CD4-positive, alpha-beta T cell (primary cell): ENCODE measurements around the gene TMEM26. TPM values are rescaled to one million over a fixed set of nuclear protein-coding genes. Genes with fewer than 3 reads are reported as not detected.

Experiments used
- ATAC-seq: fragments of 200-7000 bp; cut with Tn5 transposase; one replicate; pipeline ENCODE4 v1.10.0; 2022; ENCODE audit warnings: mild to moderate bottlenecking; ENCODE audit not compliant: poor library complexity
- CTCF ChIA-PET: fragments of 350-600 bp; sonication (Branson Sonifier 250); formaldehyde crosslinking; loops from one replicate; lab custom pipeline; 2021; ENCODE audit warnings: antibody characterized with exemption, inconsistent platforms; lab: Charles Lee
- POLR2A ChIA-PET: fragments of 350-600 bp; sonication (Branson Sonifier 250); formaldehyde crosslinking; loops from one replicate; lab custom pipeline; 2021; ENCODE audit warnings: antibody characterized with exemption, inconsistent platforms; lab: Charles Lee
- DNase-seq, 14 experiments: peaks; one replicate each; pipeline ENCODE4 v3.0.0-alpha.2; 2013 to 2020; ENCODE audit warnings: mixed read lengths in 2 of 14
- H3K27ac ChIP-seq, 2 donors: one replicate each; pipeline versions ENCODE4 v1.5.1 to v1.7.0; 2013; ENCODE audit warnings: low read length in 2 of 2, low read depth in 1 of 2, mild to moderate bottlenecking in 1 of 2
- H3K27me3 ChIP-seq, 2 experiments: 1 replicate in 1 of 2; 2 replicates in 1 of 2; pipeline versions ENCODE4 v1.6.1 to v1.7.0; 2013; ENCODE audit warnings: low read length in 2 of 2, control low read depth in 1 of 2, mild to moderate bottlenecking in 1 of 2, moderate library complexity in 1 of 2; ENCODE audit not compliant: insufficient read depth in 2 of 2, control insufficient read depth in 1 of 2
- H3K36me3 ChIP-seq: one replicate; pipeline ENCODE4 v1.6.1; 2013; ENCODE audit warnings: low read length, control low read depth; ENCODE audit not compliant: insufficient read depth
- H3K4me1 ChIP-seq: one replicate; pipeline ENCODE4 v1.6.1; 2013; ENCODE audit warnings: low read length, control low read depth; ENCODE audit not compliant: insufficient read depth
- H3K4me3 ChIP-seq: one replicate; pipeline ENCODE4 v1.5.1; 2013; ENCODE audit warnings: mild to moderate bottlenecking, low read length, moderate library complexity
- H3K9me3 ChIP-seq, 2 experiments: 1 replicate in 1 of 2; 2 replicates in 1 of 2; pipeline versions ENCODE4 v1.6.1 to v1.7.0; 2013; ENCODE audit warnings: low read length in 2 of 2, mild to moderate bottlenecking in 2 of 2, control low read depth in 1 of 2, moderate library complexity in 1 of 2; ENCODE audit not compliant: control insufficient read depth in 1 of 2, insufficient read depth in 1 of 2
- H3K27ac Mint-ChIP-seq: one replicate; pipeline ENCODE4 v1.8.0; 2020; ENCODE audit warnings: mixed read lengths
- H3K27me3 Mint-ChIP-seq: one replicate; pipeline ENCODE4 v1.8.0; 2021; ENCODE audit warnings: mixed read lengths
- H3K36me3 Mint-ChIP-seq: one replicate; pipeline ENCODE4 v1.8.0; 2021; ENCODE audit warnings: low read depth, mixed read lengths
- H3K4me1 Mint-ChIP-seq: one replicate; pipeline ENCODE4 v1.8.0; 2021; ENCODE audit warnings: low read depth, mixed read lengths
- H3K4me3 Mint-ChIP-seq: one replicate; pipeline ENCODE4 v1.8.0; 2020; ENCODE audit warnings: mild to moderate bottlenecking, mixed read lengths
- H3K9me3 Mint-ChIP-seq: one replicate; pipeline ENCODE4 v1.8.0; 2020; ENCODE audit warnings: mixed read lengths
- CTCF ChIP-seq: fragments of 200-600 bp; IDR thresholded peaks from one replicate; pipeline ENCODE4 v1.8.0; 2022; ENCODE audit warnings: antibody characterized with exemption, mild to moderate bottlenecking
- intact Hi-C, 2 experiments: fragments of 100-400 bp; cut with DNase I in 1 of 2; cut with micrococcal nuclease in 1 of 2; formaldehyde crosslinking; loops; one replicate each; pipeline versions ENCODE4 v1.15.1 to v1.9.0; 2023 to 2025; cut with DNase I, micrococcal nuclease
- total RNA-seq, 174 experiments: library from RNA in 2 of 174; stranded (reverse) in 2 of 174; gene quantifications; one replicate each; pipeline ENCODE4 v1.2.3 and lab custom pipeline; 2021 to 2026

TMEM26 gene
- total RNA-seq, 2 experiments from 2014 or later: not detected

- Mint-ChIP-seq H3K9me3 (no peaks in the 10 kb centered on the region), H3K27me3 (no peaks in the 10 kb centered on the region), H3K36me3 (no peaks in the 10 kb centered on the region), H3K4me1 (peaks cover 13% of the 10 kb centered on the region), H3K4me3 (no peak overlapping the region), H3K27ac (no peak overlapping the region)
- no peak for ATAC-seq
- Histone ChIP-seq H3K27me3 (no peaks in the 10 kb centered on the region), H3K4me3 (no peak overlapping the region), H3K36me3 (no peaks in the 10 kb centered on the region), H3K9me3 (no peaks in the 10 kb centered on the region), H3K4me1 (peaks cover 3% of the 10 kb centered on the region), H3K27ac (no peak overlapping the region)
- ChIA-PET CTCF (no interaction called here), POLR2A (no interaction called here)
- intact Hi-C loops: no loop called here
- no peak for DNase-seq
- TF ChIP-seq CTCF: no peak
These were observed 54.6 kb downstream of the TMEM26 start for GRCh38 chr10:61398366-61399129.

GRCh38 chr10:61397175-61397986 is 55.8 kb downstream of the TMEM26 start:
- no peak overlapping the region for H3K27ac ChIP-seq
- Mint-ChIP-seq H3K4me1 (peaks cover 13% of the 10 kb centered on the region), H3K27me3 (no peaks in the 10 kb centered on the region), H3K4me3 (peak overlapping the region; percentile 74), H3K36me3 (no peaks in the 10 kb centered on the region), H3K27ac (no peak overlapping the region), H3K9me3 (no peaks in the 10 kb centered on the region)
- H3K36me3 ChIP-seq: no peaks in the 10 kb centered on the region
- ATAC-seq (no peak), DNase-seq (peak in 3 of 14 experiments; percentile 32 to 60 (median 48))
- H3K4me3 ChIP-seq: peak overlapping the region; percentile 46
- ChIA-PET POLR2A (no interaction called here), CTCF (no interaction called here)
- peaks cover 3% of the 10 kb centered on the region for H3K4me1 ChIP-seq
- intact Hi-C loops: no loop called here
- H3K27me3 ChIP-seq: no peaks in the 10 kb centered on the region
- no peaks in the 10 kb centered on the region for H3K9me3 ChIP-seq
- no peak for TF ChIP-seq CTCF

- POLR2A ChIA-PET: no interaction called here
- Mint-ChIP-seq H3K4me1 (no peaks in the 10 kb centered on the region), H3K27ac (no peak overlapping the region), H3K27me3 (no peaks in the 10 kb centered on the region), H3K4me3 (no peak overlapping the region), H3K9me3 (no peaks in the 10 kb centered on the region), H3K36me3 (no peaks in the 10 kb centered on the region)
- H3K27ac ChIP-seq: no peak overlapping the region
- CTCF ChIA-PET: no interaction called here
- H3K4me1 ChIP-seq: no peaks in the 10 kb centered on the region
- intact Hi-C loops: no loop called here
- peaks cover 0 to 5% of the 10 kb centered on the region in 2 experiments for H3K9me3 ChIP-seq
- ATAC-seq: no peak
- no peak for TF ChIP-seq CTCF
- no peak overlapping the region for H3K4me3 ChIP-seq
- DNase-seq: no peak
- no peaks in the 10 kb centered on the region for H3K36me3 ChIP-seq
- H3K27me3 ChIP-seq: no peaks in the 10 kb centered on the region
These were observed 61.9 kb downstream of the TMEM26 start for GRCh38 chr10:61391281-61391680.
